Kidney epithelial cell (primary cell): Measurements from ENCODE around the gene SEMA6A. TPM values are rescaled to one million over a fixed set of nuclear protein-coding genes. Genes with fewer than 3 reads are reported as not detected.

Experiments
- DNase-seq: peaks from one replicate; pipeline ENCODE4 v3.0.0-alpha.2; 2010; ENCODE audit warnings: low read depth
- H3K27me3 ChIP-seq: 2 replicates; pipeline ENCODE4 v1.6.0; 2011; ENCODE audit warnings: low read length; ENCODE audit not compliant: control insufficient read depth, insufficient read depth
- H3K36me3 ChIP-seq: 2 replicates; pipeline ENCODE4 v1.5.1; 2011; ENCODE audit warnings: low read length; ENCODE audit not compliant: control insufficient read depth, insufficient read depth
- H3K4me3 ChIP-seq: 2 replicates; pipeline ENCODE4 v1.5.1; 2011; ENCODE audit warnings: low read depth, mild to moderate bottlenecking, control low read depth, low read length
- total RNA-seq: library from RNA; depleted of rRNA; stranded (reverse); fragments of >200 nt; gene quantifications from 2 replicates; pipeline ENCODE4 v1.2.3, GENCODE V29; 2015
- TF ChIP-seq, protein P1 (sequence below): IDR thresholded peaks from 2 replicates; pipeline ENCODE4 v1.5.1; 2011; ENCODE audit warnings: mild to moderate bottlenecking, moderate library complexity, low read length, control low read depth, inconsistent platforms; ENCODE audit not compliant: insufficient read depth, poor library complexity, severe bottlenecking

The SEMA6A gene
- total RNA-seq, 1 donor from 2014 or later, result 6.3 TPM

DNA sequence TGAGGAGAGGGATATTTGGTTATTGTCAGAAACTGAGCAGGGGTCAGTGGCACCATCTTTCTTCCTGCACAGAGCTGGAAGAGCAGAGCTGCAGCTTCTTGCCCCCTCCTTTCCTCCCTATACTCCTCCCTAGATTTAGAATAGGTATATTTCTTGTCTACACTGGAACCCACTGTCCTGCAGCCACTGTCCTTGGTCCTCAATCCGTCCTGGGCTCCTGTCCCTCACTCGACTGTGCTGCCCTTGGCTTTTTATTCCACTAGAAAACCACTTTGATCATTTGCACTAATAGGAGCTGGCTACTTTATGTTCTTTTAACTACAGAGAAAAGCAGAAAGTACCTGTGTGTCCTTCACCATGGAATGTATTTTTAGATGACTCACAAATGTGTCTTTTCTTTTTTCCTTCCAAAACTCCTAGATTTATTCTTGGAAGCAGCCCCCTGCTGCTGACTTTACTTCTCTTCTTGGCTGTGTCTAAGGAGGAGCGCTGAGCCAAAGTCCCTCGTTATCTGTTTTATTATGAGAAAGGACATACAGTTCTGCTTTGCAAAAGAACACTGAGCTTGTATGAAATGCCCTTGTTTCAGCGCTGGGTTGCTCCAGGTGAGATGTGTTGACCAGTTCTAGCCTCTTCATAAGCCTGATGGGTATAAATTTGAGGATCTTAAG, 150.9 kb downstream of the SEMA6A start:
- H3K27me3 ChIP-seq, result no peaks in the 10 kb centered on the region
- DNase-seq, result no peak
- TF ChIP-seq, protein P1, sequence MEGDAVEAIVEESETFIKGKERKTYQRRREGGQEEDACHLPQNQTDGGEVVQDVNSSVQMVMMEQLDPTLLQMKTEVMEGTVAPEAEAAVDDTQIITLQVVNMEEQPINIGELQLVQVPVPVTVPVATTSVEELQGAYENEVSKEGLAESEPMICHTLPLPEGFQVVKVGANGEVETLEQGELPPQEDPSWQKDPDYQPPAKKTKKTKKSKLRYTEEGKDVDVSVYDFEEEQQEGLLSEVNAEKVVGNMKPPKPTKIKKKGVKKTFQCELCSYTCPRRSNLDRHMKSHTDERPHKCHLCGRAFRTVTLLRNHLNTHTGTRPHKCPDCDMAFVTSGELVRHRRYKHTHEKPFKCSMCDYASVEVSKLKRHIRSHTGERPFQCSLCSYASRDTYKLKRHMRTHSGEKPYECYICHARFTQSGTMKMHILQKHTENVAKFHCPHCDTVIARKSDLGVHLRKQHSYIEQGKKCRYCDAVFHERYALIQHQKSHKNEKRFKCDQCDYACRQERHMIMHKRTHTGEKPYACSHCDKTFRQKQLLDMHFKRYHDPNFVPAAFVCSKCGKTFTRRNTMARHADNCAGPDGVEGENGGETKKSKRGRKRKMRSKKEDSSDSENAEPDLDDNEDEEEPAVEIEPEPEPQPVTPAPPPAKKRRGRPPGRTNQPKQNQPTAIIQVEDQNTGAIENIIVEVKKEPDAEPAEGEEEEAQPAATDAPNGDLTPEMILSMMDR, result no peak
- no peak overlapping the region for H3K4me3 ChIP-seq
- no peaks in the 10 kb centered on the region for H3K36me3 ChIP-seq

DNA sequence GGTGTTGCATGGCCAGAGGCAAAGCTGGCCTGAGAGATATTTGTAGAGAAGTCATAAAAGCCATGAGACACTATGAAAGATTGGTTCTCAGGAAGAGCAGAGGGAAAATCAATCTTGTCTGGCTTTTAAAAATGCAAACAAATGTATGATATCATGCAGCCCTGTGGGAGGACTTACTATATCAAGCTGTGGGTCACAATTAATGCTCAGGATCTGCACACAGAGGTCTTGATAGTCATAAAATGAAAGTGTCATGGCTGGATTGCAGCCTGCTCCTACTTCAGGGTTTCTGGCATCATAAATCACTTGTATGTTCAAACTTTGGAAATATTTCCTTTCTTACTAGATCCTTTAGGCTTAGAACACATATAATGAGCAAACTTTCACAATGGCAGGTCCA, 151.5 kb downstream of the SEMA6A start:
- H3K4me3 ChIP-seq, result no peak overlapping the region
- no peaks in the 10 kb centered on the region for H3K36me3 ChIP-seq
- no peaks in the 10 kb centered on the region for H3K27me3 ChIP-seq
- TF ChIP-seq, protein P1, result no peak
- no peak for DNase-seq

DNA sequence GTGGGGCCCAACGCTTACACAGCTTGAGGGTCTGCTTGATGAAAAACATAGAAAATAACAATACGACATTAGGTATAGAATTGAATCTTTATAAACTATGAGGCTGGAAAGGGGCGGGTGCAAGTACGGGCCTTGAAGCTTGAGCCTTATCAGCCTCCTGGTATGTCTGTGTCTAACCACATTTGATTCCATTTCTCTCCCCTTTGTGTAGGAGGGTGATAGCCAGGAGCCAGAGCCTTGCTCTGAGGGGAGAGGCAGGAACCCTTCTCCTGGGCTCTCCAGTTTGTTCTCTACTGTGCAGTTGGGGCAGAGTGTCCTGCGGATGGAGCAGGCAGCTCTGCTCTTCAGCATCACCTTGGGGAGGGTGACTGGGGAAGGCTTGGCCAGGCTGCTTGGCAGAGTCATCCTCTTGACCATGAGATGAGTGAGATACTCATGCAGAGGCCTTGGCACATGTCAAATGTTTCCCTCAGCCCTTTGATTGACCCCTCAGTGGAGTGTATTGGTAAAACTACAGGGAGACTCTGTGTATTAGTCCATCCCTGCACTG, 153.5 kb downstream of the SEMA6A start:
- Histone ChIP-seq H3K36me3 (no peaks in the 10 kb centered on the region), H3K4me3 (no peak overlapping the region), H3K27me3 (no peaks in the 10 kb centered on the region)
- TF ChIP-seq, protein P1, result no peak
- no peak for DNase-seq

DNA sequence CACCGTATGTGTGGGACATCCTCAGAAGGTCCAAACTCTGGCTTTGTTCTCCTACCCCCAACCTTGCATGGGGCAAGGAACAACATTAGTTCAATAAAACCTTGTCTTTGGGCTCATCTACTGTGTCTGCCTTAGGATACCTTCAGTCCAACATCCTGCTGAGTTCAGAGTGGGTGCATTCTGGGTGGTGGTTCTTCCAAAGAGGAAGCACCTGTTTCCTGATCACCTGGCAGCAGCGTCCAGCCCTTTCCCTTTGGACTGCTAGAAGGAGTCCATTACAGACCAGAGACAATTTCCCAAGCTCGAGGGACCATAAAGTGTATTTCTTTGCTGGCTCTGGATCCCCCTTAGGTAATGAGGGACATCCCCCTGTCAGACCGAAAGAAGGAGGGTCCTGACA, 154.1 kb downstream of the SEMA6A start:
- no peak overlapping the region for H3K4me3 ChIP-seq
- TF ChIP-seq, protein P1, result no peak
- no peak for DNase-seq
- H3K27me3 ChIP-seq, result no peaks in the 10 kb centered on the region
- no peaks in the 10 kb centered on the region for H3K36me3 ChIP-seq

DNA sequence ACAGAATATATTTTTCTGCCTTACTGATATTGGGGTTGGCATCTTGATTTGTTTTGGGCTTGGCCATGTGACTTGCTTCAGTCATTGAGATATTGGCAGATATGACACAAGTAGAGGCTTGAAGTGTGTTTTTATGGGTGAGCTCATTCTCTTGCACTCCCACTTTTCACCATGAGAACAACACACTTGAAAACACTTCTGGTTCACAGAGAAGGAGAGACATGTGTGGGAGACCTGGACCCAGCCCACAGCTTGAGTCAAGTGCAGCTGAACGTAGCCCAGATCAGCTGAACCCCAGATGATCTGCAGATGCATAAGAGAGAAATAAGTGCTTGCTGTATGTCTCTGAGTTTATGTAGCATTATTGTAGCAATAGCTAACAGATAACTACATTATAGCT, 155.4 kb downstream of the SEMA6A start:
- Histone ChIP-seq H3K4me3 (no peak overlapping the region), H3K36me3 (no peaks in the 10 kb centered on the region), H3K27me3 (no peaks in the 10 kb centered on the region)
- DNase-seq, result no peak
- TF ChIP-seq, protein P1, result no peak

DNA sequence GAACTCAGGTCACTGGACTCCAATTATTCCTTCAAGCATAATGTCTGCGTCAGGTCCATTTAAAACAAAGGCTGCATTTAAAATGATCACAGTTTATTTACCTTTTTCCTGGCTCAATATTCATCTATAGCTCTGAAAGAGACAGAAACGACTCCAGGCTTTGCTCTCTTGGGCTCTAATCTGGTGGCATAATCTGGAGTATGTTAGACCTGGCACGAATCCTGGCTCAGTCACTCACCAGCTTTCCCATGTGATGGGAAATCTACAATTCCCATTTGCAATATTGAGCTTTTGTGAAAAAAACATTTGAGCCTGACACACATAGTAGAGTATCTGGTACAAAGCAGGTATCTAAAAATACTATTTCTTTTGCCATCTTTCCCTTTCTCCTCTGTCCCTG, 155.8 kb downstream of the SEMA6A start:
- TF ChIP-seq, protein P1, result no peak
- Histone ChIP-seq H3K4me3 (no peak overlapping the region), H3K36me3 (no peaks in the 10 kb centered on the region), H3K27me3 (no peaks in the 10 kb centered on the region)
- no peak for DNase-seq
